AG04450 (cell line): Measurements from ENCODE around the gene RAB7A. TPM values are rescaled to one million over a fixed set of nuclear protein-coding genes. Genes with fewer than 3 reads are reported as not detected.

Source experiments
- CTCF ChIA-PET: fragments of 300-600, 350-600 bp; formaldehyde crosslinking; extraction: SDS; loops from one replicate; lab custom pipeline; 2022; ENCODE audit warnings: antibody characterized with exemption, inconsistent platforms; lab: Charles Lee
- POLR2A ChIA-PET: fragments of 350-600 bp; formaldehyde crosslinking; extraction: SDS; loops from one replicate; lab custom pipeline; 2021; ENCODE audit warnings: antibody characterized with exemption, inconsistent platforms; lab: Yijun Ruan, JAX
- DNase-seq: peaks from one replicate; pipeline ENCODE4 v3.0.0-alpha.2; 2011; ENCODE audit warnings: low read depth, low spot score
- H3K27ac ChIP-seq: one replicate; pipeline ENCODE4 v1.5.1; 2012; ENCODE audit warnings: low read depth, low read length, control low read depth
- H3K27me3 ChIP-seq: one replicate; pipeline ENCODE4 v1.6.0; 2012; ENCODE audit warnings: low read length; ENCODE audit not compliant: control insufficient read depth, insufficient read depth
- H3K4me3 ChIP-seq: 2 replicates; pipeline ENCODE4 v1.5.1; 2011; ENCODE audit warnings: mild to moderate bottlenecking, low read depth, low read length, control low read depth
- H3K9me3 ChIP-seq: 2 replicates; pipeline ENCODE4 v1.5.1; 2012; ENCODE audit warnings: low read length; ENCODE audit not compliant: control insufficient read depth, insufficient read depth
- CTCF ChIP-seq: IDR thresholded peaks from 2 replicates; pipeline ENCODE4 v1.5.1; 2011; ENCODE audit warnings: low read depth, low read length, control low read depth, inconsistent platforms
- polyA plus RNA-seq: library from polyadenylated mRNA; depleted of rRNA; stranded (reverse); fragments of >200 nt; gene quantifications from 2 replicates; pipeline ENCODE4 v1.2.3, GENCODE V29; 2011

RAB7A gene
- polyA plus RNA-seq, 1 experiment, result 261 TPM

- H3K27ac ChIP-seq, result no peak overlapping the region
- H3K27me3 ChIP-seq, result no peaks in the 10 kb centered on the region
- POLR2A ChIA-PET, result no interaction called here
- H3K9me3 ChIP-seq, result no peaks in the 10 kb centered on the region
- no peak for TF ChIP-seq CTCF
- DNase-seq, result no peak
- H3K4me3 ChIP-seq, result no peak overlapping the region
- CTCF ChIA-PET, result interaction anchor here (0.6 kb wide), 1 partner anchor 20 kb away, joined by 3 read pairs; no protein-coding TSS in a partner anchor
Observed at GRCh38 chr3:128815318-128816064, 89.5 kb downstream of the RAB7A start.

- Histone ChIP-seq H3K27me3 (no peaks in the 10 kb centered on the region), H3K27ac (no peak overlapping the region), H3K4me3 (no peak overlapping the region), H3K9me3 (no peaks in the 10 kb centered on the region)
- TF ChIP-seq CTCF, result no peak
- ChIA-PET CTCF (interaction anchor here (2.8 kb wide), 1 partner anchor 137 kb away, joined by 13 read pairs; no protein-coding TSS in a partner anchor), POLR2A (no interaction called here)
- DNase-seq, result no peak
Observed at GRCh38 chr3:128818186-128818787, 92.3 kb downstream of the RAB7A start.

- no peaks in the 10 kb centered on the region for H3K9me3 ChIP-seq
- no peak for DNase-seq
- no peak overlapping the region for H3K27ac ChIP-seq
- TF ChIP-seq CTCF, result no peak
- POLR2A ChIA-PET, result no interaction called here
- CTCF ChIA-PET, result interaction anchor here (2.4 to 2.6 kb wide), 2 partner anchors 25 to 140 kb away, joined by 9 to 12 read pairs; no protein-coding TSS in a partner anchor
- no peaks in the 10 kb centered on the region for H3K27me3 ChIP-seq
- no peak overlapping the region for H3K4me3 ChIP-seq
Observed at GRCh38 chr3:128820252-128820839, 94.4 kb downstream of the RAB7A start.

GRCh38 chr3:128823008-128823407 lies 97.0 kb downstream of the RAB7A start:
- CTCF ChIA-PET, result interaction anchor here (0.7 to 2.5 kb wide), 2 partner anchors 23 to 327 kb away, joined by 3 to 8 read pairs; no protein-coding TSS in a partner anchor
- DNase-seq, result no peak

More at GRCh38 chr3:128823008-128823407, 97.0 kb downstream of the RAB7A start:
- H3K27me3 ChIP-seq, result no peaks in the 10 kb centered on the region
- TF ChIP-seq CTCF, result no peak
- H3K4me3 ChIP-seq, result no peak overlapping the region
- POLR2A ChIA-PET, result interaction anchor here (0.6 kb wide), 2 partner anchors 44 to 248 kb away, joined by 3 to 4 read pairs; no protein-coding TSS in a partner anchor
- peak overlapping the region; percentile 11 for H3K27ac ChIP-seq
- H3K9me3 ChIP-seq, result no peaks in the 10 kb centered on the region
